GM12874 (cell line): ENCODE results near the gene TMCO4.
A peak's percentile ranks its signal among the peaks of the same experiment; 100 is the strongest.

Experiments
- TF ChIP-seq, protein P1 (sequence below): IDR thresholded peaks from 2 replicates; pipeline ENCODE4 v1.5.1; 2011; ENCODE audit warnings: low read depth, mild to moderate bottlenecking, control low read depth, low read length, moderate library complexity; ENCODE audit not compliant: insufficient read depth

TMCO4 gene

DNA sequence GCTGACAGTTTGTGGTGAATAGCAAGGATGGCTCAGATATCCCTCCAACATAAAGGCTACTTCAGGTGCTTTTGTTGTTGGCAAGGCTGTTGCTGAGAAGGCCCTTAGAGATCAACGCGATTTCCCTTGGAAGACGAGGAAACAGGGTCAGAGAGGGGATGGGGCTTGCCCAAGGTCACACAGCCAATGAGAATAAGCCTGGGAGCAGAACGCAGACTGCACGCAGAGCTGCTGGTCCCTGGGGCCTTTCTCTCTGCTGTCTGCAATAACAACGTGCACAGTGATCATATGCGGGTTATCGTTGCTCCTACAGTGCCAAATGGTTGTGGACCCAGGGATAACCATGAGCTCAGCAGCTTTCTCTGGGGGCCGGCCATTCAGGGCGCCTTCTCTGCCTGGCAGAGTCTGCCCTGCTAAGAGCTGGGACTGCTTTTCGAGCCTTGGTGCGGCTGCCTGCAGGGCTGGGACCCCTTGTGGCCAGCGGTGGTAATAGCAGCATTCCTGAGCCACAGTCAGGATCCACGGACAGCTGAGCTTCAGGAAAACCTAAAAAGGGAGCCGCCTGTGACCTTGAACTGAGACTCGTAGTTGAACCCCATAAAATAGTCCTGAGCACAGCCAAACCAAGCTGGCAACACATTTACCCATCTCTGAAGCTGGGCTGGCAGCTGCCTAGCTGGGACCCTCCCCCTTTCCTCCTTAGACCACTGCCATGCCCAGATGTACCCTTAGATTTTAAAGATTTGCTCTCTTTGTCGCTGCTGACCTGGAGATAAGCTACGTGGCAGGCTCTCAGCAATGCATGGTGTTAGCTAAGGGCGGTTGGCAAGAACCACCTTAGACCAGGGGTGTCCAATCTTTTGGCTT lies 95.2 kb downstream of the TMCO4 start:
- TF ChIP-seq, protein P1, sequence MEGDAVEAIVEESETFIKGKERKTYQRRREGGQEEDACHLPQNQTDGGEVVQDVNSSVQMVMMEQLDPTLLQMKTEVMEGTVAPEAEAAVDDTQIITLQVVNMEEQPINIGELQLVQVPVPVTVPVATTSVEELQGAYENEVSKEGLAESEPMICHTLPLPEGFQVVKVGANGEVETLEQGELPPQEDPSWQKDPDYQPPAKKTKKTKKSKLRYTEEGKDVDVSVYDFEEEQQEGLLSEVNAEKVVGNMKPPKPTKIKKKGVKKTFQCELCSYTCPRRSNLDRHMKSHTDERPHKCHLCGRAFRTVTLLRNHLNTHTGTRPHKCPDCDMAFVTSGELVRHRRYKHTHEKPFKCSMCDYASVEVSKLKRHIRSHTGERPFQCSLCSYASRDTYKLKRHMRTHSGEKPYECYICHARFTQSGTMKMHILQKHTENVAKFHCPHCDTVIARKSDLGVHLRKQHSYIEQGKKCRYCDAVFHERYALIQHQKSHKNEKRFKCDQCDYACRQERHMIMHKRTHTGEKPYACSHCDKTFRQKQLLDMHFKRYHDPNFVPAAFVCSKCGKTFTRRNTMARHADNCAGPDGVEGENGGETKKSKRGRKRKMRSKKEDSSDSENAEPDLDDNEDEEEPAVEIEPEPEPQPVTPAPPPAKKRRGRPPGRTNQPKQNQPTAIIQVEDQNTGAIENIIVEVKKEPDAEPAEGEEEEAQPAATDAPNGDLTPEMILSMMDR = peak; percentile 92

DNA sequence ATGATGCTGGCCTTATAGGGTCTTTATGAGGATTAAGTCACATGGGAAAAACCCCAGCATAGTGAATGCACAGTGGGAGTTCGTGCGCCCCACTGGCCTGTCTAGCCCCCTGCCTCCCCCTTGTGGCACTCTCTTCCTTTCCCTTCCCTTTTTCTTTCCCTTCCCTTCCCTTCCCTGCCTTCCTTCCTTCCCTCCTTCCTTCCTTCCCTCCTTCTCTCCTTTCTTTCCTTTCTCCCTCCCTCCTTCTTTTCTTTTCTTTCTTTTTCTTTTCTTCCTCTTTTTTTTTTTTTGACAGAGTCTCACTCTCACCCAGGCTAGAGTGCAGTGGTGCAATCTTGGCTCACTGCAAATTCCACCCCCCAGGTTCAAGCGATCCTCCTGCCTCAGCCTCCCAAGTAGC lies 96.4 kb downstream of the TMCO4 start:
- TF ChIP-seq, protein P1 = no peak

DNA sequence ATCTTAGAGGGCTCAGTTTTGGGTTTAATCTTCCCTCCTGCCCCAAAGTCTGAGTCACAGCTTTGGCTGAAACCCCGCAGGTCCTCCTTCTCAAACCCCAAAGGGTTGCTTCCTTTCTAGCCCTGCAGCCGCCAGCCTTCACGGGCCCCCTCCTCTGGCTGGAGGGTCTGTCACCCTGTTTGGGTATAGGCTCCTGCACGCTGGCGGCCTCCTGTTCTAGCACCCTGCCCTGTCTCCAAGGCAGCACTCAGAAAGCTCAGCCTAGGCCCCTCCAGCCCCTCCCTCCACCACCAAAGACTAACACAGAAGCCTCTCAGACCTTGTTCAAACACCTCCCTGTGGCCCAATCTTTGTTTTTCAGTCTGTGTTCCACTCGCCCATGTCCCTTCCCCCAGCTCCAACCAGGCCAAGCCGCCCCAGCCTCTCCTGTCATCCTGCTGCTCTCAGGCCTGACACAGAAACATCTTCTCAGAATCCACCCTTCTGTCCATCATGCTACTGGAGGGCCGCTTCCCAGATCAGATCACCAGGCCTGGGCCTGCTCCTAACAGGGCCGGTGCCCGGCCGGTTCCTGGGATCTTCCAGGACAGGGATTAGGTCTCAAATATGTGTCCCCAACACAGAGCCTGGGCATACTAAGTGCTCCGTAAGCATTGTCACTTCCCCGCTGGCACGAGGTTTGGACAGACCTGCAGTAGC lies 99.5 kb downstream of the TMCO4 start:
- TF ChIP-seq, protein P1 = no peak

DNA sequence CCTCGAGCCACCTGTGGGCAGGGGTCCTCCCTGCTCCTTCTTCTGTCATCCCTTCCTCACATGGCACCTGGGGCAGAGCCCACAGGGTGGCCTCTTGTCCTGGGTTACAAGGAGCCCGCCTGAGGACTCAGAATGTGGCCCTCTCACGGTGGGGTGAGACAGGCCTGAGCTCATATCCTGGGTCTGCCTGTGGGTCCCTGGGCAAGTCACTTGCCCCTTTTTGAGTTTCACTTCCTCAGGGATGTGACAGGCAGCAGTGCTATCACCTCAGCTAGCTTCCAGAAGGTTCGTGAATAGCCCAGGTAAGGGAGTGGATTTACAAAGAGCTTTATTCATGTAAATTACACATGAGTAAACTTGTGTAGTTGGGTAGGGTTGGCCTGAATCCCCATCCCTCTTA lies 101.5 kb downstream of the TMCO4 start:
- TF ChIP-seq, protein P1 = no peak

DNA sequence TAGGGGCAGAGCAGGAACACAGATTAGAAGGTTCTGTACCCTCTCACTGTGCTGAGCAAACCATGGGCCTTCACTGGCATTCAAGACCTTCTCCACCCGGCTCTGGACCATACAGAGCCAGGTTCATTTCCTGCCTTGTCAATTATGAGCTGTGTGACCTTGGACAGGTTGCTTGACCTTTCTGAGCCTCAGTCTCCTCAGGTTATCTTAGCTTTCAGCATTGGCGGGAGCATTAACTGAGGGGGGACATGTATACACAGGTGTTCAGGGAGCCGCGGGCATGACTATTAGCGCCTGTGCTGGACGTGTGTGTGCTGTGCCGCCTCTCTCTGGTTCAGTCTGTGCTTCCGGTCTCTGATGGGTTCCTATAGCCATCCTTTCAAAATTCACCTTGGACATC lies 102.9 kb downstream of the TMCO4 start:
- TF ChIP-seq, protein P1 = no peak

DNA sequence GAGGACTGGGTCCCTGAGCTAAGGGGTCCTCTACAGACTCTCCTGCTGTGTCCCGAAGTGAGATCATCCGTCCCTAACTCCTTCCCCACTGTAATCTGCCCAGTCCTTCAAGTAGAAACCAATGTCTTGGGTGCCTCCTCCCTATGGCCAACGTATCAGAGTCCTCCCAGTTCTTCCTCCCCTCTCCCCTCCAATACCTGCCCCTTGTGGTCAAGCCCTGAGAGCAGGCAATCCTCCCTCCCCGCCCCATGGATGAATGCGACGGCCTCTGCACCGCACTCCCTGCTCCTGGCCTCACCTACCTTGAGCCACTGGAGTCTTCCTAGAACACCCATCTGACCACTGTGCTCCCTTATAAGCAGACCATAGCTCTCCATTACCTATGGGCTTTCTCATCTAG lies 103.9 kb downstream of the TMCO4 start:
- TF ChIP-seq, protein P1 = no peak

DNA sequence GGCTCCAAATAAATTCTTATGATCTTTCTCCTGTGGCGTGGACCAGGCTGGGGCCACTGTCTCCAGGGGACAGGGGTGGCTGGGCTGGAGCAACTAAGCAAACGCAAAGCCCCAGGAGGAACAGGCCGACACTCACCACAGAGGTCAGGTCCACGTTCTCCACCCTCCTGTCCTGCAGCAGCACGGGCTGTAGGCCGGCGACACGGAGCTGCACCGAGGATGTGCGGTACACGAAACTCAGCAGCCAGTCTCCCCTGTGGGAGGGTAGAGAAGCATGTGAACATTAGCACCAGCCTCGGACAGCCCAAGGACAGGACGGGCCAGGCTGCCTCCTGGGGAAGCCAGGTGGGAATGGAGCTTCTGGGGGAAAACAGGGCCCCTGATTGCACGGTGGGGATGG lies 105.4 kb downstream of the TMCO4 start:
- TF ChIP-seq, protein P1 = no peak
